OCI-LY1 (cell line): ENCODE measurements around the gene SLC4A7.

Experiments
- H2AFZ ChIP-seq: fragments of 200-600 bp; sonication (generic), shearing (Covaris generic); 2 replicates; pipeline ENCODE4 v1.6.0; 2014; ENCODE audit warnings: antibody characterized with exemption, mild to moderate bottlenecking, low read length
- H3F3A ChIP-seq: fragments of 200-600 bp; sonication (generic), shearing (Covaris generic); 2 replicates; pipeline ENCODE4 v1.6.0; 2014; ENCODE audit warnings: mild to moderate bottlenecking, antibody characterized with exemption, low read length, moderate library complexity; ENCODE audit not compliant: insufficient read depth
- H3K27ac ChIP-seq: fragments of 200-600 bp; sonication (generic); 2 replicates; pipeline ENCODE4 v1.5.1; 2014; ENCODE audit warnings: low read length, mixed run types, mild to moderate bottlenecking, low read depth; ENCODE audit not compliant: poor library complexity, severe bottlenecking
- H3K27me3 ChIP-seq: fragments of 200-600 bp; sonication (generic); 2 replicates; pipeline ENCODE4 v1.6.0; 2014; ENCODE audit warnings: antibody characterized with exemption, mild to moderate bottlenecking, low read length, moderate library complexity; ENCODE audit not compliant: insufficient read depth
- H3K36me3 ChIP-seq: fragments of 200-600 bp; sonication (generic); 2 replicates; pipeline ENCODE4 v1.6.1; 2014; ENCODE audit warnings: mild to moderate bottlenecking, antibody characterized with exemption, low read length, moderate library complexity, mixed read lengths; ENCODE audit not compliant: insufficient read depth
- H3K4me1 ChIP-seq: fragments of 200-600 bp; sonication (generic); 2 replicates; pipeline ENCODE4 v1.5.1; 2014; ENCODE audit warnings: mild to moderate bottlenecking, low read length, moderate library complexity; ENCODE audit not compliant: insufficient read depth, severe bottlenecking
- H3K4me2 ChIP-seq: fragments of 200-600 bp; sonication (generic), shearing (Covaris generic); 2 replicates; pipeline ENCODE4 v1.6.1; 2014; ENCODE audit warnings: low read length
- H3K4me3 ChIP-seq: fragments of 200-600 bp; sonication (generic); 2 replicates; pipeline ENCODE4 v1.5.1; 2014; ENCODE audit warnings: low read length, low read depth, mild to moderate bottlenecking, mixed read lengths; ENCODE audit not compliant: poor library complexity, severe bottlenecking
- H3K79me2 ChIP-seq: fragments of 200-600 bp; shearing (Covaris generic); 2 replicates; pipeline ENCODE4 v1.6.1; 2016; ENCODE audit warnings: mixed run types, low read length, mixed read lengths; ENCODE audit not compliant: insufficient read depth
- H3K9ac ChIP-seq: fragments of 200-600 bp; sonication (generic), shearing (Covaris generic); 2 replicates; pipeline ENCODE4 v1.6.1; 2014; ENCODE audit warnings: mild to moderate bottlenecking, low read length, mixed read lengths
- H3K9me2 ChIP-seq: fragments of 200-600 bp; sonication (generic), shearing (Covaris generic); 2 replicates; pipeline ENCODE4 v1.6.1; 2014; ENCODE audit warnings: low read depth, mild to moderate bottlenecking, low read length, mixed read lengths
- H3K9me3 ChIP-seq: fragments of 200-600 bp; shearing (Covaris generic); 2 replicates; pipeline ENCODE4 v1.6.1; 2014; ENCODE audit warnings: low read length, mixed read lengths
- H4K20me1 ChIP-seq: fragments of 200-600 bp; sonication (generic), shearing (Covaris generic); 2 replicates; pipeline ENCODE4 v1.6.0; 2016; ENCODE audit warnings: mild to moderate bottlenecking, low read length; ENCODE audit not compliant: insufficient read depth
- EZH2 ChIP-seq: fragments of 200-600 bp; sonication (generic), shearing (Covaris generic); IDR thresholded peaks from 2 replicates; pipeline ENCODE4 v1.8.0; 2017; ENCODE audit warnings: borderline replicate concordance, mixed run types, mild to moderate bottlenecking, antibody characterized with exemption, low read length, moderate library complexity, mixed read lengths
- TF ChIP-seq, protein P1 (sequence below): fragments of 200-600 bp; sonication (generic), shearing (Covaris generic); IDR thresholded peaks from 2 replicates; pipeline ENCODE4 v1.5.1; 2017; ENCODE audit warnings: mild to moderate bottlenecking, antibody characterized with exemption, low read length, moderate library complexity, mixed read lengths

Gene SLC4A7

DNA sequence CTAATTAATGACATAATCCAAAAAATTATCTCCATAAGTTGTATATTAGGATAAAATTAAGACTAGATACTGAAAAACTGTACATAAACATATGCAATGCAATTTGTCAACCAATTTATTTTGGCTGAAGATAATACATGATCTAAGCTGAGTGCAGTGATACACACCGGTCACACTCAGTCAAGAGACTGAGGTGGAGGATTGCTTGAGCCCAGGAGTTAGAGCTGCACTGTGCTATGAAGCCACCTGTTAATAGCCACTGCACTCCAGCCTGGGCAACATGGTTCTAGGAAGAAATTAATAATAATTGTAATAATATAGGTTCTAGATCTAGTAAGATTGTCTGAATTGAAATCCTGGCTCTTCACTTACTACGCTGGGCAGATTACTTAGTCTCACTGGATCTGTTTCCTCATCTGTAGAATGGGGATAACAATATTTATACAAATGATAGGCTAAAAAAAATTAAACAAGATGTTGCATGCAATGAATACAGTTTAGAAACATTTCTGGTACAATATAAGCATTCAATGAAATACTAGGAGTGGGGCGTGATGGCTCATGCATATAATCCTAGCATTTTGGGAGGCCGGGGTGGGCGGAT is 15.8 kb downstream of the SLC4A7 start:
- no peak for TF ChIP-seq EZH2
- TF ChIP-seq, protein P1, sequence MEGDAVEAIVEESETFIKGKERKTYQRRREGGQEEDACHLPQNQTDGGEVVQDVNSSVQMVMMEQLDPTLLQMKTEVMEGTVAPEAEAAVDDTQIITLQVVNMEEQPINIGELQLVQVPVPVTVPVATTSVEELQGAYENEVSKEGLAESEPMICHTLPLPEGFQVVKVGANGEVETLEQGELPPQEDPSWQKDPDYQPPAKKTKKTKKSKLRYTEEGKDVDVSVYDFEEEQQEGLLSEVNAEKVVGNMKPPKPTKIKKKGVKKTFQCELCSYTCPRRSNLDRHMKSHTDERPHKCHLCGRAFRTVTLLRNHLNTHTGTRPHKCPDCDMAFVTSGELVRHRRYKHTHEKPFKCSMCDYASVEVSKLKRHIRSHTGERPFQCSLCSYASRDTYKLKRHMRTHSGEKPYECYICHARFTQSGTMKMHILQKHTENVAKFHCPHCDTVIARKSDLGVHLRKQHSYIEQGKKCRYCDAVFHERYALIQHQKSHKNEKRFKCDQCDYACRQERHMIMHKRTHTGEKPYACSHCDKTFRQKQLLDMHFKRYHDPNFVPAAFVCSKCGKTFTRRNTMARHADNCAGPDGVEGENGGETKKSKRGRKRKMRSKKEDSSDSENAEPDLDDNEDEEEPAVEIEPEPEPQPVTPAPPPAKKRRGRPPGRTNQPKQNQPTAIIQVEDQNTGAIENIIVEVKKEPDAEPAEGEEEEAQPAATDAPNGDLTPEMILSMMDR, result no peak
- peaks cover 4% of the 10 kb centered on the region for H3K4me1 ChIP-seq
- H3K36me3 ChIP-seq, result 0 out of 2 replicates have a peak, but pooled peaks cover 8% of the 10 kb centered on the region
- H3K4me2 ChIP-seq, result no peak overlapping the region
- no peaks in the 10 kb centered on the region for H3F3A ChIP-seq
- no peaks in the 10 kb centered on the region for H3K27me3 ChIP-seq
- H3K9ac ChIP-seq, result no peak overlapping the region
- H4K20me1 ChIP-seq, result no peaks in the 10 kb centered on the region
- no peaks in the 10 kb centered on the region for H3K9me3 ChIP-seq
- no peak overlapping the region for H3K27ac ChIP-seq
- H3K9me2 ChIP-seq, result no peaks in the 10 kb centered on the region
- H3K4me3 ChIP-seq, result no peak overlapping the region
- H2AFZ ChIP-seq, result no peak overlapping the region
- H3K79me2 ChIP-seq, result peaks cover 57% of the 10 kb centered on the region

DNA sequence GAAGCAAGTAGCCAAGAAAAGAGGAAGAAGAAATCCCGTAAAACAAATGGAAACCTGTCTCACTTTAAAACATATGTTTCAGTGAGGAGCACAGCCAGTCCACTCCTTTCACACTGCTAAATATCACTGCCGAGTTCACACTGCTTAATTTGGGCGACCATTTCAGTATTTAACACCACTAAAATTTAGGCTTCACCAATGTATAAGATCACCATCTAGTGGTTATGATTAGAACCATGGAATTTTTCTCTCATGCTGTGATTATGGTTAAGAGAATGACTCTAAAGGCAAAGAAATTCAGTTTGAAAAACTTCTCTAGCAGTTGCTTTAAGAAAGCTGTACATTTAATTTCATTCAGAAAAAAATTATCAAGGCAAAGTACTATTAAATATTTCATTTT is 16.6 kb downstream of the SLC4A7 start:
- H3K36me3 ChIP-seq, result peaks cover 3% of the 10 kb centered on the region; the same call in 1 of the 2 replicates
- no peak for TF ChIP-seq EZH2
- TF ChIP-seq, protein P1, result peak; percentile 69
- H3F3A ChIP-seq, result no peaks in the 10 kb centered on the region
- no peak overlapping the region for H2AFZ ChIP-seq
- H3K4me3 ChIP-seq, result no peak overlapping the region
- no peaks in the 10 kb centered on the region for H3K9me2 ChIP-seq
- H3K9me3 ChIP-seq, result no peaks in the 10 kb centered on the region
- H3K27ac ChIP-seq, result no peak overlapping the region
- no peak overlapping the region for H3K4me2 ChIP-seq
- peaks cover 4% of the 10 kb centered on the region for H3K4me1 ChIP-seq
- no peaks in the 10 kb centered on the region for H4K20me1 ChIP-seq
- H3K27me3 ChIP-seq, result no peaks in the 10 kb centered on the region
- no peak overlapping the region for H3K9ac ChIP-seq
- H3K79me2 ChIP-seq, result peaks cover 52% of the 10 kb centered on the region

DNA sequence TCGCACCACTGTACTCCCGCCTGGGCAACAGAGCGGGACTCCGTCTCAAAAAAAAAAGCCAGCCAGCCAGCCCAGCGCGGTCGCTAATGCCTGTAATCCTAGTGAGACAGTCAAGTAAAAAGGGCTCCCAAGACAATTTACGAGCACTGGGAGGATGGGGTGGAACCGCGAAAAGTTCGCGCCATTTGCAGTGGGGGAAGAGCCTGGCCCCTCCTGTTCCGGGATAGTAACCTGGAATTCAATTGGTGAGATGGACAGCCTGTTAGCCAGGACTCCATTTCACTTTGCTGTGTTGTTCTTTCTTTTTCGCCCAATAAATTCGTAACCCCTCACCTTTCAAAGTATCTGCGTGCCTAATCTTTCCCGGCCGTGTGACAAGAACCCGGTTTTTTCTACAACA is 19.5 kb downstream of the SLC4A7 start:
- H3K27me3 ChIP-seq, result no peaks in the 10 kb centered on the region
- no peaks in the 10 kb centered on the region for H4K20me1 ChIP-seq
- no peaks in the 10 kb centered on the region for H3F3A ChIP-seq
- no peaks in the 10 kb centered on the region for H3K9me2 ChIP-seq
- H3K4me1 ChIP-seq, result peaks cover 4% of the 10 kb centered on the region
- H3K4me2 ChIP-seq, result no peak overlapping the region
- H3K27ac ChIP-seq, result no peak overlapping the region
- TF ChIP-seq, protein P1, result no peak
- TF ChIP-seq EZH2, result no peak
- no peaks in the 10 kb centered on the region for H3K9me3 ChIP-seq
- H3K9ac ChIP-seq, result no peak overlapping the region
- peaks cover 51% of the 10 kb centered on the region for H3K79me2 ChIP-seq
- H2AFZ ChIP-seq, result no peak overlapping the region
- peaks cover 13% of the 10 kb centered on the region for H3K36me3 ChIP-seq
- no peak overlapping the region for H3K4me3 ChIP-seq
